ENCODE measurements around the gene TGOLN2. TPM values are rescaled to one million over a fixed set of nuclear protein-coding genes. Genes with fewer than 3 reads are reported as not detected.
"Not testable (repeated sequence)": the region's sequence is repeated elsewhere in the genome, so short reads cannot be mapped to it uniquely, and the experiment has no call there.

TGOLN2 gene
- total RNA-seq, 4 donors from 2014 or later, result 62.0 to 106 (median 89.4) TPM

DNA sequence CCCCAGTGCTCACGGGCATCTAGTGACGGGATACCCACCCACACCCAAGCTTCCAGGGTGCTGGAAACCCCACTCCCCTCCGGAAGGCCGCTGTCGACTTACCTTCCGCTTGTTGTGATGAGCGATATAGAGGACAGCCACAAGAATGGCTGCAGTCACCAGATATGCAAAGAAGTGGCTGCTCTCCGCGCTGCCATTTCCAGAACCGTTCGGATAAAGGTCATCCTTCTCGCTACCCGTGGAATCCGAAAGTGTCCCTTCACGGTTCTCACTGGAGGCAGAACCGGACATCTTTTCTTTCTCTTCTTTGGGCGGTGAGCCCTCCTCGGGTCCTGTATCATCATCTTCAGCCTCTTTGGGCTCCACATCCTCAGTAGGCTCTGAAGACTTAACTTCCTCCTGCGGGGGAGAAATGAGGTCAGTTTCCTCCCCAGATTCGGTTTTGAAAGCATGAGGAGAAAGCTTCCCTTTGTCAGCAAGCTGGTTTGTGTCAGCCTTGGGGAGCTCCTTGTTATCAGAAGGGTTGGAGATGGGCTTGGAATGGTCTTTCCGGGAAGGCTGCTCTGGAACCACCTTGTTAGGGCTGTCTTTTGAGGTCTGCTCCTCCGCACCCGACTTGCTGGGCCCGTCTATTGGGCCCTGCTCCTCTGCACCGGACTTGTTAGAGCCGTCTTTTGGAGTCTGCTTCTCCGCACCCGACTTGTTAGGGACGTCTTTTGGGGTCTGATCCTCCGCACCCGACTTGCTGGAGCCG is 1.2 kb downstream of the TGOLN2 start:
- intact Hi-C loops (cut with DNase I; ENCODE audit: low total_unique reads), result no loop called here
- no peak for DNase-seq
- H3K4me3 ChIP-seq, result peak overlapping the region; percentile 60 to 69
- TF ChIP-seq POLR2A (IDR thresholded peaks at IDR 0.05) (no peak), CTCF (IDR thresholded peaks at IDR 0.05) (no peak)
- H3K36me3 ChIP-seq, result no peaks in the 10 kb centered on the region
- peak overlapping the region; percentile 92 to 95 for H3K27ac ChIP-seq
- H3K27me3 ChIP-seq, result no peaks in the 10 kb centered on the region
- H3K9me3 ChIP-seq, result no peaks in the 10 kb centered on the region
- no peaks in the 10 kb centered on the region for H3K4me1 ChIP-seq

- intact Hi-C loops (cut with DNase I; ENCODE audit: low total_unique reads), result no loop called here
- Histone ChIP-seq H3K27ac (no peak overlapping the region), H3K36me3 (no peaks in the 10 kb centered on the region)
Measured at GRCh38 chr2:85325466-85325811, 2.4 kb downstream of the TGOLN2 start.

DNA sequence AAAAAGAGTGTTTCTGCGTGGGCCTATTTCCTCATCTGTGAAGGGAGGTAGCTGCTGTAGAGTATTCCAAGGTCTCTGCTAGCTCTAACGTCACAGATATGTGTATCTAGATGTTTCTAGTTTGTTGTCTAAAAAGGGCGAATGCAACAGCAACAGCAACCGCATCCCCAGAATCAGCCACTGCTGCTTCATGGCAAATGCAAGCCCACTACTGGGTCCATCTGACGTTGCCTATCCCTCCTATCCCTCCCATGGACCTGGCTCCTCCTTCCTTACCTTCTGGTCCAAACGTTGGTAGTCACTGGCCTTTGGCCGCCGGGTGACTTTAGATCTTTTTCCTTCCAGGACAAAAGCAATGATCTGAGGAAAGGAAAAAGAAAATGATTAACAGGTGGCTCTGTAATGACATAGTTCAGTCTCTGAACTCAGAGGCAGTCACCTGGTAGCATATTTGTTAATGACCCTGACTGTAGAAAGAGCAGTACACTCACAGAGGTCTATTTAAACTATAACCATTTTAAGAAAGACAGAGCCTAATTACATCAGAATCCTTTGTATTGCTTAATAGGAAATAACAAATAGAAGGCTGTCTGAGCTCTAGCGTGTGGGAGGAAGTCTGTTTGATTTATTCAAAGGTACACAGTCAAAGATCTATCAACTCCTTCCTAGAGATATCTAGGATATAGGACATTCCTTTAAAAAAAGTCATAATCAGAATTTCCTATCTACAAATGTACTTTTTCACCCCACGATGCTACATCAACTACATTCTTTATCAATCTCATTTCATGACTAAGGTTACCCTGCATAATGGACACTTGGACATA is 2.9 kb downstream of the TGOLN2 start:
- Histone ChIP-seq H3K27ac (no peak overlapping the region), H3K4me3 (peak overlapping the region in 1 of 2 donors; percentile 60), H3K4me1 (no peaks in the 10 kb centered on the region), H3K9me3 (no peaks in the 10 kb centered on the region), H3K27me3 (no peaks in the 10 kb centered on the region), H3K36me3 (no peaks in the 10 kb centered on the region)
- intact Hi-C loops (cut with DNase I; ENCODE audit: low total_unique reads), result no loop called here
- no peak for DNase-seq
- TF ChIP-seq POLR2A (IDR thresholded peaks at IDR 0.05), result no peak
- no peak for TF ChIP-seq CTCF (IDR thresholded peaks at IDR 0.05)

More at GRCh38 chr2:85325466-85325811, 2.4 kb downstream of the TGOLN2 start:
- no peak for DNase-seq
- peak overlapping the region; percentile 60 to 69 for H3K4me3 ChIP-seq
- no peak for TF ChIP-seq POLR2A (IDR thresholded peaks at IDR 0.05)
- H3K9me3 ChIP-seq, result no peaks in the 10 kb centered on the region
- no peaks in the 10 kb centered on the region for H3K27me3 ChIP-seq
- H3K4me1 ChIP-seq, result no peaks in the 10 kb centered on the region

- H3K9me3 ChIP-seq; H3K27me3 ChIP-seq; intact Hi-C loops (cut with DNase I; ENCODE audit: low total_unique reads); H3K36me3 ChIP-seq; DNase-seq; H3K27ac ChIP-seq; H3K4me3 ChIP-seq; H3K4me1 ChIP-seq: not testable (repeated sequence)
Measured at GRCh38 chr2:85323988-85324367, 3.8 kb downstream of the TGOLN2 start.

- Histone ChIP-seq H3K9me3 (no peaks in the 10 kb centered on the region), H3K4me1 (no peaks in the 10 kb centered on the region), H3K4me3 (no peak overlapping the region), H3K27ac (no peak overlapping the region), H3K27me3 (no peaks in the 10 kb centered on the region), H3K36me3 (no peaks in the 10 kb centered on the region)
- intact Hi-C loops (cut with DNase I; ENCODE audit: low total_unique reads), result no loop called here
- DNase-seq, result no peak
- TF ChIP-seq CTCF (IDR thresholded peaks at IDR 0.05) (no peak), POLR2A (IDR thresholded peaks at IDR 0.05) (no peak)
Measured at GRCh38 chr2:85323351-85323987, 4.3 kb downstream of the TGOLN2 start.

GRCh38 chr2:85319796-85320195 is 8.0 kb downstream of the TGOLN2 start:
- TF ChIP-seq POLR2A (IDR thresholded peaks at IDR 0.05), result no peak
- no peak for TF ChIP-seq CTCF (IDR thresholded peaks at IDR 0.05)
- no peaks in the 10 kb centered on the region for H3K4me1 ChIP-seq
- intact Hi-C loops (cut with DNase I; ENCODE audit: low total_unique reads), result no loop called here
- no peaks in the 10 kb centered on the region for H3K9me3 ChIP-seq
- DNase-seq, result no peak
- no peak overlapping the region for H3K27ac ChIP-seq
- H3K4me3 ChIP-seq, result no peak overlapping the region
- no peaks in the 10 kb centered on the region for H3K36me3 ChIP-seq
- no peaks in the 10 kb centered on the region for H3K27me3 ChIP-seq

All from uterus (tissue), 4 donors.